Right cardiac atrium (tissue), 5 donors: ENCODE results near the gene GRPR. TPM values are rescaled to one million over a fixed set of nuclear protein-coding genes. Genes with fewer than 3 reads are reported as not detected.
"Not testable (repeated sequence)": the region's sequence is repeated elsewhere in the genome, so short reads cannot be mapped to it uniquely, and the experiment has no call there.

Experiments
- ATAC-seq, 2 donors: fragments of 200-7000 bp; cut with Tn5 transposase; one replicate each; pipeline versions ENCODE4 v1.8.0 to v1.9.1; 2020; ENCODE audit warnings: moderate library complexity in 2 of 2, mild to moderate bottlenecking in 1 of 2
- DNase-seq, 3 donors: peaks; one replicate each; pipeline ENCODE4 v3.0.0-alpha.2; 2020
- H3K27ac ChIP-seq: one replicate; pipeline ENCODE4 v1.5.1; 2013; ENCODE audit warnings: mild to moderate bottlenecking, low read length, control low read depth, moderate library complexity
- H3K27me3 ChIP-seq: one replicate; pipeline ENCODE4 v1.6.1; 2013; ENCODE audit not compliant: control insufficient read depth, insufficient read depth
- H3K4me1 ChIP-seq: one replicate; pipeline ENCODE4 v1.6.1; 2013; ENCODE audit warnings: low read length; ENCODE audit not compliant: control insufficient read depth, insufficient read depth
- H3K4me3 ChIP-seq: one replicate; pipeline ENCODE4 v1.5.1; 2013; ENCODE audit warnings: low read length, control low read depth
- H3K9me3 ChIP-seq: one replicate; pipeline ENCODE4 v1.6.1; 2013; ENCODE audit warnings: low read length; ENCODE audit not compliant: control insufficient read depth
- WGBS: extraction: QIAGEN DNeasy Blood & Tissue Kit; methylation state at CpG from one replicate; pipeline ENCODE4 v1.1.7; 2013; 5-methylcytosine and 5-hydroxymethylcytosine counted together
- intact Hi-C, 4 donors: fragments of 100-400 bp; cut with DNase I; formaldehyde crosslinking; loops; one replicate each; pipeline versions ENCODE4 v1.11.0 to v1.14.0; 2022 to 2023
- polyA plus RNA-seq: library from polyadenylated mRNA; stranded (reverse); fragments of 200-250 nt; gene quantifications from one replicate; pipeline ENCODE4 v1.2.3, GENCODE V29; 2013
- total RNA-seq, 4 donors: library from RNA; stranded (reverse); fragmentation: NEBNext Ultra II Directional; extraction: Animal tissue kit (Norgen Biotek cat#: 25700); gene quantifications; one replicate each; pipeline ENCODE4 v1.2.1, GENCODE V29; 2021
- donor health status: healthy with polysubstance abuse.
- donor health status: DM: no; HTN: yes; CAD: no.
- donor health status: DM: no; HTN: no; CAD: no.
- donor health status: DM: no; HTN: yes; CAD: no; lungs with severe emphysema.
- donor health status: DM: yes; HTN: yes; CAD: no.

Gene GRPR
- total and polyA plus RNA-seq, 5 donors: 0.12 to 0.68 (median 0.41) TPM; not detected in 1

- intact Hi-C loops: no loop called here
- H3K27ac ChIP-seq: no peak overlapping the region
- no peaks in the 10 kb centered on the region for H3K9me3 ChIP-seq
- no peaks in the 10 kb centered on the region for H3K4me1 ChIP-seq
- no peak overlapping the region for H3K4me3 ChIP-seq
- ATAC-seq (no peak), DNase-seq (no peak)
- no peaks in the 10 kb centered on the region for H3K27me3 ChIP-seq
These were observed 14.2 kb downstream of the GRPR start for GRCh38 chrX:16137416-16138107.

- no peak overlapping the region for H3K27ac ChIP-seq
- intact Hi-C loops: no loop called here
- no peak overlapping the region for H3K4me3 ChIP-seq
- no peak for DNase-seq
- no peak for ATAC-seq
- 78% methylated on average over 1 of the region's 1 CpG for WGBS
- no peaks in the 10 kb centered on the region for H3K9me3 ChIP-seq
- no peaks in the 10 kb centered on the region for H3K4me1 ChIP-seq
- no peaks in the 10 kb centered on the region for H3K27me3 ChIP-seq
These were observed 14.7 kb downstream of the GRPR start for GRCh38 chrX:16138108-16138427.

- WGBS: 83% methylated on average over 4 of the region's 4 CpGs
- H3K4me3 ChIP-seq: no peak overlapping the region
- no peaks in the 10 kb centered on the region for H3K9me3 ChIP-seq
- no peaks in the 10 kb centered on the region for H3K27me3 ChIP-seq
- intact Hi-C loops: no loop called here
- ATAC-seq (no peak), DNase-seq (no peak)
- no peaks in the 10 kb centered on the region for H3K4me1 ChIP-seq
- H3K27ac ChIP-seq: no peak overlapping the region
These were observed 17.1 kb downstream of the GRPR start for GRCh38 chrX:16140448-16140847.

- intact Hi-C loops: no loop called here
- no peak for ATAC-seq
These were observed 17.6 kb downstream of the GRPR start for GRCh38 chrX:16140983-16141382.

GRCh38 chrX:16141422-16142245 lies 18.3 kb downstream of the GRPR start:
- 77% methylated on average over 4 of the region's 4 CpGs for WGBS
- intact Hi-C loops: no loop called here
- Histone ChIP-seq H3K9me3 (no peaks in the 10 kb centered on the region), H3K27me3 (no peaks in the 10 kb centered on the region), H3K27ac (no peak overlapping the region), H3K4me3 (no peak overlapping the region), H3K4me1 (no peaks in the 10 kb centered on the region)
- no peak for DNase-seq
- no peak for ATAC-seq

More at GRCh38 chrX:16140983-16141382, 17.6 kb downstream of the GRPR start:
- no peaks in the 10 kb centered on the region for H3K9me3 ChIP-seq
- no peaks in the 10 kb centered on the region for H3K27me3 ChIP-seq
- no peak for DNase-seq
- H3K4me3 ChIP-seq: no peak overlapping the region
- no peaks in the 10 kb centered on the region for H3K4me1 ChIP-seq
- no peak overlapping the region for H3K27ac ChIP-seq

GRCh38 chrX:16142246-16142558 lies 18.8 kb downstream of the GRPR start:
- H3K4me1 ChIP-seq: no peaks in the 10 kb centered on the region
- no peak for DNase-seq
- no peak overlapping the region for H3K27ac ChIP-seq
- no peak overlapping the region for H3K4me3 ChIP-seq
- no peak for ATAC-seq
- H3K27me3 ChIP-seq: no peaks in the 10 kb centered on the region
- H3K9me3 ChIP-seq: no peaks in the 10 kb centered on the region
- intact Hi-C loops: no loop called here

GRCh38 chrX:16143968-16144367 lies 20.6 kb downstream of the GRPR start:
- intact Hi-C loops: no loop called here
- ATAC-seq: no peak
- Histone ChIP-seq H3K9me3 (no peaks in the 10 kb centered on the region), H3K27me3 (no peaks in the 10 kb centered on the region), H3K4me3 (no peak overlapping the region), H3K4me1 (no peaks in the 10 kb centered on the region), H3K27ac (no peak overlapping the region)
- DNase-seq: no peak

GRCh38 chrX:16144420-16144819 lies 21.1 kb downstream of the GRPR start:
- Histone ChIP-seq H3K27me3 (no peaks in the 10 kb centered on the region), H3K27ac (no peak overlapping the region), H3K4me1 (no peaks in the 10 kb centered on the region), H3K9me3 (no peaks in the 10 kb centered on the region), H3K4me3 (no peak overlapping the region)
- no peak for ATAC-seq
- WGBS: 36% methylated on average over 2 of the region's 2 CpGs
- no peak for DNase-seq
- intact Hi-C loops: no loop called here

GRCh38 chrX:16145093-16145492 lies 21.7 kb downstream of the GRPR start:
- ATAC-seq, intact Hi-C loops, H3K27ac ChIP-seq: not testable (repeated sequence)

GRCh38 chrX:16145656-16146055 lies 22.3 kb downstream of the GRPR start:
- no peak overlapping the region for H3K27ac ChIP-seq
- H3K27me3 ChIP-seq: no peaks in the 10 kb centered on the region
- ATAC-seq (no peak), DNase-seq (no peak)
- intact Hi-C loops: no loop called here
- H3K9me3 ChIP-seq: no peaks in the 10 kb centered on the region
- no peak overlapping the region for H3K4me3 ChIP-seq
- no peaks in the 10 kb centered on the region for H3K4me1 ChIP-seq

More at GRCh38 chrX:16145093-16145492, 21.7 kb downstream of the GRPR start:
- not testable (repeated sequence) for H3K9me3 ChIP-seq, DNase-seq, H3K27me3 ChIP-seq, H3K4me3 ChIP-seq, H3K4me1 ChIP-seq
- WGBS: 55% methylated on average over 1 of the region's 1 CpG

GRCh38 chrX:16148896-16149295 lies 25.5 kb downstream of the GRPR start:
- Histone ChIP-seq H3K4me1 (no peaks in the 10 kb centered on the region), H3K27me3 (no peaks in the 10 kb centered on the region), H3K4me3 (no peak overlapping the region), H3K9me3 (no peaks in the 10 kb centered on the region), H3K27ac (no peak overlapping the region)
- WGBS: 52% methylated on average over 3 of the region's 3 CpGs
- intact Hi-C loops: no loop called here
- no peak for DNase-seq
- ATAC-seq: no peak
